Right lobe of liver (tissue), 6 donors: ENCODE measurements around the gene LHFPL2. TPM values are rescaled to one million over a fixed set of nuclear protein-coding genes. Genes with fewer than 3 reads are reported as not detected.
"Not testable (repeated sequence)": the region's sequence is repeated elsewhere in the genome, so short reads cannot be mapped to it uniquely, and the experiment has no call there.

Experiments used
- ATAC-seq, 4 donors: fragments of 200-7000 bp; cut with Tn5 transposase; one replicate each; pipeline ENCODE4 v1.9.1; 2020; ENCODE audit warnings: mild to moderate bottlenecking in 4 of 4, moderate library complexity in 4 of 4
- DNase-seq, 3 donors: peaks; one replicate each; pipeline ENCODE4 v3.0.0-alpha.2; 2020
- H3K27ac ChIP-seq, 3 donors: fragments of 200-600 bp; one replicate each; pipeline ENCODE4 v1.8.0; 2022
- H3K27me3 ChIP-seq, 2 donors: fragments of 200-600 bp; one replicate each; pipeline ENCODE4 v1.8.0; 2022
- H3K36me3 ChIP-seq, 4 donors: fragments of 200-600 bp; sonication (generic) in 1 of 4; one replicate each; pipeline versions ENCODE4 v1.5.1 to v1.8.0; 2017 to 2022; ENCODE audit warnings: control low read depth in 1 of 4
- H3K4me1 ChIP-seq, 4 donors: fragments of 200-600 bp; sonication (generic) in 1 of 4; one replicate each; pipeline versions ENCODE4 v1.5.1 to v1.8.0; 2017 to 2022; ENCODE audit warnings: control low read depth in 1 of 4
- H3K4me3 ChIP-seq, 3 donors: fragments of 200-600 bp; one replicate each; pipeline ENCODE4 v1.8.0; 2022
- H3K9me3 ChIP-seq, 4 donors: fragments of 200-600 bp; sonication (generic) in 1 of 4; one replicate each; pipeline versions ENCODE4 v1.5.1 to v1.8.0; 2017 to 2022; ENCODE audit warnings: control low read depth in 1 of 4
- CTCF ChIP-seq, 4 donors: fragments of 200-600 bp in 3 of 4; fragments of 450-650 bp in 1 of 4; IDR thresholded peaks; one replicate each; pipeline versions ENCODE4 v1.5.1 to v1.8.0; 2016 to 2022; ENCODE audit warnings: antibody characterized with exemption in 4 of 4, mild to moderate bottlenecking in 2 of 4
- POLR2A ChIP-seq: fragments of 450-650 bp; IDR thresholded peaks from one replicate; pipeline ENCODE4 v1.6.1; 2017; ENCODE audit warnings: antibody characterized with exemption, mild to moderate bottlenecking
- WGBS: methylation state at CpG from one replicate; pipeline ENCODE4 v1.1.6; 2018; ENCODE audit warnings: low coverage, low lambda C conversion rate; ENCODE audit not compliant: insufficient coverage; ENCODE audit errors: missing lambda C conversion rate; 5-methylcytosine and 5-hydroxymethylcytosine counted together
- intact Hi-C, 2 donors: fragments of 100-400 bp; cut with DNase I; formaldehyde crosslinking; loops; one replicate each; pipeline versions ENCODE4 v1.11.2 to v1.14.1; 2022
- total RNA-seq, 6 experiments: library from RNA; depleted of rRNA in 2 of 6; stranded (reverse); fragments of >200 nt in 2 of 6; fragmentation: NEBNext Ultra II Directional in 3 of 6; extraction: Animal tissue kit (Norgen Biotek cat#: 25700) in 3 of 6; gene quantifications; one replicate each; pipeline versions ENCODE4 v1.1.0 to v1.2.4, GENCODE V29; 2016 to 2023
- donor health status: DM: no; HTN: yes; CAD: no.
- donor health status: DM: no; HTN: no; CAD: no.
- donor health status: DM: no; HTN: no; CAD: no.
- donor health status: DM: no; HTN: yes; CAD: no.
- donor health status: DM: no; HTN: yes; CAD: no.

LHFPL2 gene
- total RNA-seq, 6 experiments from 2014 or later = 2.6 to 11.8 (median 4.3) TPM

GRCh38 chr5:78690253-78690972 lies 41.8 kb upstream of the LHFPL2 start:
- Histone ChIP-seq H3K27ac (no peak overlapping the region), H3K9me3 (no peaks in the 10 kb centered on the region), H3K27me3 (peaks cover 0 to 12% of the 10 kb centered on the region in 2 donors), H3K36me3 (no peaks in the 10 kb centered on the region), H3K4me3 (no peak overlapping the region), H3K4me1 (no peaks in the 10 kb centered on the region)
- intact Hi-C loops = no loop called here
- TF ChIP-seq CTCF (IDR thresholded peaks at IDR 0.05) = no peak
- no peak for TF ChIP-seq POLR2A
- WGBS = 58% methylated on average over 4 of the region's 4 CpGs
- DNase-seq (no peak), ATAC-seq (no peak)

- DNase-seq = no peak
- WGBS = 93% methylated on average over 3 of the region's 3 CpGs
- H3K9me3 ChIP-seq = no peaks in the 10 kb centered on the region
- ATAC-seq = no peak
- no peaks in the 10 kb centered on the region for H3K4me1 ChIP-seq
- peaks cover 0 to 5% of the 10 kb centered on the region in 2 donors for H3K27me3 ChIP-seq
- no peak for TF ChIP-seq CTCF (IDR thresholded peaks at IDR 0.05)
- TF ChIP-seq POLR2A = no peak
- no peak overlapping the region for H3K4me3 ChIP-seq
- no peaks in the 10 kb centered on the region for H3K36me3 ChIP-seq
- no peak overlapping the region for H3K27ac ChIP-seq
- intact Hi-C loops = no loop called here
Observed at GRCh38 chr5:78689540-78690252, 41.1 kb upstream of the LHFPL2 start.

- 88% methylated on average over 4 of the region's 4 CpGs for WGBS
- H3K27ac ChIP-seq, ATAC-seq, intact Hi-C loops, H3K27me3 ChIP-seq, DNase-seq, H3K9me3 ChIP-seq, H3K4me3 ChIP-seq, H3K36me3 ChIP-seq, H3K4me1 ChIP-seq: not testable (repeated sequence)
Observed at GRCh38 chr5:78687514-78687913, 38.9 kb upstream of the LHFPL2 start.

- H3K9me3 ChIP-seq, H3K4me3 ChIP-seq, ATAC-seq, intact Hi-C loops, H3K36me3 ChIP-seq, DNase-seq, H3K4me1 ChIP-seq, H3K27ac ChIP-seq, H3K27me3 ChIP-seq: not testable (repeated sequence)
- 81% methylated on average over 5 of the region's 5 CpGs for WGBS
Observed at GRCh38 chr5:78683905-78684304, 35.3 kb upstream of the LHFPL2 start.

- no peaks in the 10 kb centered on the region for H3K27me3 ChIP-seq
- intact Hi-C loops = no loop called here
- no peak overlapping the region for H3K4me3 ChIP-seq
- 78% methylated on average over 5 of the region's 5 CpGs for WGBS
- no peaks in the 10 kb centered on the region for H3K36me3 ChIP-seq
- no peaks in the 10 kb centered on the region for H3K4me1 ChIP-seq
- DNase-seq (no peak), ATAC-seq (no peak)
- H3K27ac ChIP-seq = no peak overlapping the region
- H3K9me3 ChIP-seq = no peaks in the 10 kb centered on the region
- TF ChIP-seq CTCF (IDR thresholded peaks at IDR 0.05) (no peak), POLR2A (no peak)
Observed at GRCh38 chr5:78679905-78680304, 31.3 kb upstream of the LHFPL2 start.
